Spleen (tissue), 11 donors: ENCODE measurements around the gene ANKFN1. TPM values are rescaled to one million over a fixed set of nuclear protein-coding genes. Genes with fewer than 3 reads are reported as not detected.

ENCODE experiments used
- DNase-seq: peaks from one replicate; pipeline ENCODE4 v3.0.0-alpha.2; 2020
- H3K27ac ChIP-seq, 8 donors: fragments of 200-600 bp; sonication (generic) in 7 of 8; 1 replicate in 4 of 8; 2 replicates in 4 of 8; pipeline versions ENCODE4 v1.5.0 to v1.8.0; 2016 to 2021; ENCODE audit warnings: inconsistent platforms in 4 of 8, mild to moderate bottlenecking in 4 of 8, moderate library complexity in 1 of 8
- H3K27me3 ChIP-seq, 7 donors: fragments of 200-600 bp; sonication (generic) in 6 of 7; replicated peaks in 1 of 7; 1 replicate in 4 of 7; 2 replicates in 3 of 7; pipeline versions ENCODE4 v1.5.0 to v1.8.0; 2016 to 2021; ENCODE audit warnings: inconsistent platforms in 3 of 7, mild to moderate bottlenecking in 1 of 7
- H3K36me3 ChIP-seq, 6 donors: fragments of 200-600 bp; sonication (generic) in 5 of 6; 1 replicate in 4 of 6; 2 replicates in 2 of 6; pipeline versions ENCODE4 v1.5.0 to v1.8.0; 2016 to 2021; ENCODE audit warnings: inconsistent platforms in 2 of 6
- H3K4me1 ChIP-seq, 6 donors: fragments of 200-600 bp; sonication (generic) in 5 of 6; 1 replicate in 3 of 6; 2 replicates in 3 of 6; pipeline versions ENCODE4 v1.5.0 to v1.8.0; 2016 to 2021; ENCODE audit warnings: inconsistent platforms in 3 of 6
- H3K4me3 ChIP-seq, 8 donors: fragments of 200-600 bp; sonication (generic) in 7 of 8; 1 replicate in 4 of 8; 2 replicates in 4 of 8; pipeline versions ENCODE4 v1.5.0 to v1.8.0; 2016 to 2021; ENCODE audit warnings: inconsistent platforms in 4 of 8, mild to moderate bottlenecking in 4 of 8, moderate library complexity in 2 of 8
- H3K9me3 ChIP-seq, 8 donors: fragments of 200-600 bp; sonication (generic) in 7 of 8; 1 replicate in 4 of 8; 2 replicates in 4 of 8; pipeline versions ENCODE4 v1.5.0 to v1.8.0; 2016 to 2021; ENCODE audit warnings: inconsistent platforms in 4 of 8
- POLR2A ChIP-seq, 3 donors: fragments of 450-650 bp; IDR thresholded peaks; one replicate each; pipeline ENCODE4 v1.5.1; 2017; ENCODE audit warnings: antibody characterized with exemption in 3 of 3, mild to moderate bottlenecking in 1 of 3
- POLR2AphosphoS5 ChIP-seq, 3 donors: sonication (generic); formaldehyde crosslinking; IDR thresholded peaks; one replicate each; pipeline ENCODE4 v1.5.1; 2017; ENCODE audit warnings: antibody characterized with exemption in 3 of 3
- WGBS, 5 donors: extraction: QIAGEN DNeasy Blood & Tissue Kit in 3 of 5; methylation state at CpG; one replicate each; pipeline versions ENCODE4 v1.1.5 to v1.1.7; 2013 to 2018; 5-methylcytosine and 5-hydroxymethylcytosine counted together
- intact Hi-C: fragments of 100-400 bp; cut with DNase I; formaldehyde crosslinking; loops from one replicate; pipeline ENCODE4 v1.15.0; 2023; ENCODE audit warnings: low total_unique reads
- polyA plus RNA-seq, 3 donors: library from polyadenylated mRNA; stranded (reverse); fragments of 200-250 nt; gene quantifications; one replicate each; pipeline ENCODE4 v1.2.1, GENCODE V29; 2013
- total RNA-seq, 7 donors: library from RNA; depleted of rRNA in 3 of 7; stranded (reverse); fragments of >200 nt in 3 of 7; fragmentation: NEBNext Ultra II Directional in 4 of 7; extraction: Animal tissue kit (Norgen Biotek cat#: 25700) in 4 of 7; gene quantifications; one replicate each; pipeline versions ENCODE4 v1.1.0 to v1.2.1, GENCODE V29; 2016 to 2021
- TF ChIP-seq, protein P1 (sequence below), 11 experiments: fragments of 200-600 bp in 7 of 11; fragments of 450-650 bp in 4 of 11; sonication (generic) in 4 of 11; IDR thresholded peaks in 8 of 11; conservative IDR thresholded peaks in 3 of 11; 1 replicate in 7 of 11; 2 replicates in 4 of 11; pipeline versions ENCODE4 v1.4.0 to v1.8.0; 2016 to 2021; ENCODE audit warnings: antibody characterized with exemption in 11 of 11, inconsistent platforms in 4 of 11, mild to moderate bottlenecking in 1 of 11
- donor health status: healthy with polysubstance abuse.
- donor health status: DM: no; HTN: no; CAD: no; lungs with moderate emphysema.
- donor health status: DM: no; HTN: no; CAD: no.
- donor health status: Bipolar disorder and iron deficiency.
- donor health status: healthy.
- donor health status: DM: no; HTN: no; CAD: no.
- donor health status: DM: yes; HTN: yes; CAD: no.

ANKFN1 gene
- total and polyA plus RNA-seq, 10 donors, result 0.19 to 0.58 TPM; not detected in 8

DNA sequence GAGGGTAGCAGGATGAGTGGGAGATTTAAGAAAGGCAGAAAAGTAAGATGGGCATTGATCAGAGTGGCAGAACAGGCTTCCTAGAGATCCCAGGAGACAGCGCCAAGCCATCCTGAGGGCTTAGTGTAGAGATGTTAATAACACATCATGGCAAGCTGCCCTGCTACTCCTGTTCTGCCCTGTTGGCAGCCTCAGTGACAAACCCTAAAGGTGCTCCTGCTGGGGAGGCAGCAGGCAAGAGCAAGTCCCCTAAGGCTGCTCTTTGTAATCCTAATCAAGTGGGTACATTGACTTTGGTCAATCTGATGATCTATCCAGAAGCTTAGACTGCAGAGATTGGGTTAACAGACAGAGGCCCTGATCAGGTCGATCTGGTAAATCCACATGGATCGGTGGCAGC, 16.3 kb downstream of the ANKFN1 start:
- Histone ChIP-seq H3K4me3 (no peak overlapping the region), H3K27me3 (no peaks in the 10 kb centered on the region), H3K27ac (no peak overlapping the region), H3K36me3 (no peaks in the 10 kb centered on the region), H3K4me1 (no peaks in the 10 kb centered on the region), H3K9me3 (no peaks in the 10 kb centered on the region)
- 88 to 92% (median 91%) methylated on average over 3 of the region's 3 CpGs for WGBS, 5 donors
- intact Hi-C loops, result no loop called here
- TF ChIP-seq, protein P1, sequence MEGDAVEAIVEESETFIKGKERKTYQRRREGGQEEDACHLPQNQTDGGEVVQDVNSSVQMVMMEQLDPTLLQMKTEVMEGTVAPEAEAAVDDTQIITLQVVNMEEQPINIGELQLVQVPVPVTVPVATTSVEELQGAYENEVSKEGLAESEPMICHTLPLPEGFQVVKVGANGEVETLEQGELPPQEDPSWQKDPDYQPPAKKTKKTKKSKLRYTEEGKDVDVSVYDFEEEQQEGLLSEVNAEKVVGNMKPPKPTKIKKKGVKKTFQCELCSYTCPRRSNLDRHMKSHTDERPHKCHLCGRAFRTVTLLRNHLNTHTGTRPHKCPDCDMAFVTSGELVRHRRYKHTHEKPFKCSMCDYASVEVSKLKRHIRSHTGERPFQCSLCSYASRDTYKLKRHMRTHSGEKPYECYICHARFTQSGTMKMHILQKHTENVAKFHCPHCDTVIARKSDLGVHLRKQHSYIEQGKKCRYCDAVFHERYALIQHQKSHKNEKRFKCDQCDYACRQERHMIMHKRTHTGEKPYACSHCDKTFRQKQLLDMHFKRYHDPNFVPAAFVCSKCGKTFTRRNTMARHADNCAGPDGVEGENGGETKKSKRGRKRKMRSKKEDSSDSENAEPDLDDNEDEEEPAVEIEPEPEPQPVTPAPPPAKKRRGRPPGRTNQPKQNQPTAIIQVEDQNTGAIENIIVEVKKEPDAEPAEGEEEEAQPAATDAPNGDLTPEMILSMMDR (IDR thresholded peaks at IDR 0.05 in 8 of 11, conservative IDR thresholded peaks at IDR 0.05 in 3 of 11), result no peak
- TF ChIP-seq POLR2A (IDR thresholded peaks at IDR 0.05), result no peak
- TF ChIP-seq POLR2AphosphoS5 (IDR thresholded peaks at IDR 0.05), result no peak
- no peak for DNase-seq

DNA sequence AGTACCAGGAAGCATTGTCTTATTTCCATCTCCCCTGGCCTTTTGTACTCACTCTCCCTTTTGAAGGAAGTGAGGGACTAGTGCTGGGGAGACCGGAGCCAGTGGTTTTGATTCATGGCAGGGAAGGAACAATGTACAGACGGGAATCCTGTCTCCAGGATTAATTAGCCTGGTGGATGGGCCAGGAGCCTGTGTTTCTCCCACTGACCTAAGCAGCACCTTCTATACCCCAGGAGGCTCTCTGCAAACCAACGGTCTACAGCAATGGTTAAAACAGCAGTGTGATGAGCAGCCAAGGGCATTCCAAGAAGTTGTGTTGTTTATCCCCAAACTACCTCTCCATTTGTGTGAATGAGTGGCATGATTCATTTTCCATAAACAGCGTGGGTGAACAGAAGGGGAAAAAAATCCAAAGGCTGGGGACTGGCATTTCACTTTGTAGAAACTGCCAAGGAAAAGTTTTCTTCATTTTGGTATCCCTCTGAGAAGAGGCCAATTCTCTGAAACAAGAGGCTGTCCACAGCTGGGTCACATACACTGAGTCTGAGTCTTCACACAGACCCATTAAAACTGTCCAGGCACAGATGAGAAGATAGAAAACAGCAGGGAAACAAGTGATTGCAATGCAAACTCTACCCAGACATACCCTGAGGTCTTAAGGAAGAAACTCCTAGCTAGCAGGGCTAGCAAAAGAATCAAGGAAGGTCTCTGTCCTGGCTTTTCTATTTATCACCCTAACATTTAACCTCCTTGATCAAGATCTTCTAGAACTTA, 18.1 kb downstream of the ANKFN1 start:
- no peak overlapping the region for H3K27ac ChIP-seq
- intact Hi-C loops, result no loop called here
- no peaks in the 10 kb centered on the region for H3K4me1 ChIP-seq
- H3K4me3 ChIP-seq, result no peak overlapping the region
- no peaks in the 10 kb centered on the region for H3K27me3 ChIP-seq
- no peak for DNase-seq
- no peaks in the 10 kb centered on the region for H3K9me3 ChIP-seq
- WGBS, 5 donors, result 67 to 89% (median 72%) methylated on average over 3 to 4 of the region's 4 CpGs
- TF ChIP-seq, protein P1 (IDR thresholded peaks at IDR 0.05 in 8 of 11, conservative IDR thresholded peaks at IDR 0.05 in 3 of 11), result no peak
- TF ChIP-seq POLR2A (IDR thresholded peaks at IDR 0.05) (no peak), POLR2AphosphoS5 (IDR thresholded peaks at IDR 0.05) (no peak)
- no peaks in the 10 kb centered on the region for H3K36me3 ChIP-seq

DNA sequence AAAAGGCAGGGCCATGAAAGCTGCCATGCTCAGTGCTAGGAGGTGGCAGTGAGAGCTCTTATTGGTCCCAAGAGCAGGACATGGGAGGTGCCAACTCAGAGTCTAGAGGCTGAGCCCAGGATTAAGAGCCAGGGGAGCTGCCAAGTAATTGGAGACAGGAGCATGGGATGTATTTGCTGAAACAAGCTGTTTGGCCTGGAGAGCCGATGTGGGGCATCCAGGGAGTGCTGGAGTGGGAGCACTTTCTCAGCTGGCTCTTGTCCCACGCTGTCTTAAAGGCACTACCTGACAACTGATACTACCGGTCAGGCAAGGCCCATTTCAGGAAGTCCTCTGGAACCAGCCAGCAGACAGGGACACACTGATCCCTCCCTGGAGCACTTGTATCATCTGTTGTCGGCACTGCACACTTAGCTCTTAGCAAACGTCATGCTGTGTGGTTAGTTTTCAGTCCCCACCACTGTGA, 19.3 kb downstream of the ANKFN1 start:
- Histone ChIP-seq H3K27ac (no peak overlapping the region), H3K36me3 (no peaks in the 10 kb centered on the region), H3K9me3 (no peaks in the 10 kb centered on the region), H3K27me3 (no peaks in the 10 kb centered on the region), H3K4me3 (no peak overlapping the region), H3K4me1 (no peaks in the 10 kb centered on the region)
- TF ChIP-seq, protein P1 (IDR thresholded peaks at IDR 0.05 in 8 of 11, conservative IDR thresholded peaks at IDR 0.05 in 3 of 11), result no peak
- TF ChIP-seq POLR2AphosphoS5 (IDR thresholded peaks at IDR 0.05) (no peak), POLR2A (IDR thresholded peaks at IDR 0.05) (no peak)
- 51 to 80% (median 72%) methylated on average over 5 of the region's 5 CpGs for WGBS, 5 donors
- no peak for DNase-seq
- intact Hi-C loops, result no loop called here

DNA sequence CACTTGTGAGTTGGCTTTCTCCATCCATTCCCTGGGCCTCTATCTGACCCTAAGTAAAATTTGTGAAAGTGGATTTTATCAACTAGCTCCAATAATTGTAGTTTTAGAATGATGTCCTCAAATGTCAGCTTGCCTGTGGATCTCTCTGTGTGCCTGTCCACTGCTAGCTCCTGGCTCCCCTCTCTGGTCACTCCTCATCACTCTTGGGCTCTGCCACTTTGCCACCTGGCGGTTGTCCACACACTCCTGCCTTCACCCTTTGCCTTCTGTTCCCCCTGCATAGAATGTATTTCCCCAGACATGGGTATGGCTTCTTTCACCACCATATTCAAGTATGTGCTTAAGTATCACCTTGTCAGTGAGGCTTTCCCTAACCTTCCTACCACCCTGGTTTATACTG, 19.8 kb downstream of the ANKFN1 start:
- no peaks in the 10 kb centered on the region for H3K9me3 ChIP-seq
- 70 to 100% (median 92%) methylated on average over 1 of the region's 1 CpG for WGBS, 5 donors
- intact Hi-C loops, result no loop called here
- no peaks in the 10 kb centered on the region for H3K36me3 ChIP-seq
- no peak for DNase-seq
- H3K4me3 ChIP-seq, result no peak overlapping the region
- H3K4me1 ChIP-seq, result no peaks in the 10 kb centered on the region
- TF ChIP-seq POLR2AphosphoS5 (IDR thresholded peaks at IDR 0.05), result no peak
- TF ChIP-seq, protein P1 (IDR thresholded peaks at IDR 0.05 in 8 of 11, conservative IDR thresholded peaks at IDR 0.05 in 3 of 11), result no peak
- no peaks in the 10 kb centered on the region for H3K27me3 ChIP-seq
- no peak overlapping the region for H3K27ac ChIP-seq
